H54 (cell line): ENCODE measurements around the gene MAPK8IP2.
"Not testable (repeated sequence)": the region's sequence is repeated elsewhere in the genome, so short reads cannot be mapped to it uniquely, and the experiment has no call there.

Experiments
- DNase-seq: peaks from one replicate; pipeline ENCODE4 v3.0.0; 2011; ENCODE audit warnings: low spot score, mixed read lengths; ENCODE audit not compliant: insufficient read length
- FAIRE-seq: peaks from 3 replicates; lab custom pipeline; 2011; peaks lifted over from hg19 to GRCh38; lab: Jason Lieb, UNC
- POLR2A ChIP-seq: IDR thresholded peaks from 2 replicates; pipeline ENCODE4 v1.6.1; 2011; ENCODE audit warnings: low read depth, mild to moderate bottlenecking, low read length

The MAPK8IP2 gene

GRCh38 chr22:50622723-50623327 lies 22.2 kb downstream of the MAPK8IP2 start:
- DNase-seq (no peak), FAIRE-seq (no peak)
- no peak for TF ChIP-seq POLR2A

GRCh38 chr22:50624347-50625130 lies 23.9 kb downstream of the MAPK8IP2 start:
- no peak for FAIRE-seq
- TF ChIP-seq POLR2A: no peak

DNA sequence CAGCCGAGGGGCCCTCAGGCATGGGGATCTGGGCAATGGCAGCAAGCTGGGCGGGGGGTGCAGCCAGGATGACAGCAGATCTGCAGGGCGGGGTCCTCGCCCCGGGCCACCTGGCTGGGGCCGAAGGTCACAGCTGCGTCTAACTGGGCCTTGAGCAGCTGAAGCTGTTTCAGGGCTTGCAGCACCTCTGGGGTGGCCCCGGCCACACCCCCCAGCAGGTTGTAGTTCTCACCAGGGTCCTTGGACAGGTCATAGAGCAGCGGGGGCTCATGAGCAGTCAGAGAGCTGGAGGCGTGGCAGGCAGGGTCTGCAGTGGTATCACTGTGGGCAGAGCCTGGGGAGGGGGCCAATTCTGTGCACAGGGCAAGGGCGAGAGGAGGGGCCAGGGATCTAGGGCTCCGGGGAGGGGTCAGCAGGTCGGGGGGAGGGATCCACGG lies 24.6 kb downstream of the MAPK8IP2 start:
- TF ChIP-seq POLR2A: no peak
- FAIRE-seq (no peak), DNase-seq (no peak)

More at GRCh38 chr22:50624347-50625130, 23.9 kb downstream of the MAPK8IP2 start:
- DNase-seq: no peak

GRCh38 chr22:50625568-50626313 lies 25.1 kb downstream of the MAPK8IP2 start:
- no peak for FAIRE-seq
- DNase-seq: no peak
- no peak for TF ChIP-seq POLR2A

- FAIRE-seq: no peak
- no peak for TF ChIP-seq POLR2A
Observed at GRCh38 chr22:50626314-50626849, 25.8 kb downstream of the MAPK8IP2 start.

DNA sequence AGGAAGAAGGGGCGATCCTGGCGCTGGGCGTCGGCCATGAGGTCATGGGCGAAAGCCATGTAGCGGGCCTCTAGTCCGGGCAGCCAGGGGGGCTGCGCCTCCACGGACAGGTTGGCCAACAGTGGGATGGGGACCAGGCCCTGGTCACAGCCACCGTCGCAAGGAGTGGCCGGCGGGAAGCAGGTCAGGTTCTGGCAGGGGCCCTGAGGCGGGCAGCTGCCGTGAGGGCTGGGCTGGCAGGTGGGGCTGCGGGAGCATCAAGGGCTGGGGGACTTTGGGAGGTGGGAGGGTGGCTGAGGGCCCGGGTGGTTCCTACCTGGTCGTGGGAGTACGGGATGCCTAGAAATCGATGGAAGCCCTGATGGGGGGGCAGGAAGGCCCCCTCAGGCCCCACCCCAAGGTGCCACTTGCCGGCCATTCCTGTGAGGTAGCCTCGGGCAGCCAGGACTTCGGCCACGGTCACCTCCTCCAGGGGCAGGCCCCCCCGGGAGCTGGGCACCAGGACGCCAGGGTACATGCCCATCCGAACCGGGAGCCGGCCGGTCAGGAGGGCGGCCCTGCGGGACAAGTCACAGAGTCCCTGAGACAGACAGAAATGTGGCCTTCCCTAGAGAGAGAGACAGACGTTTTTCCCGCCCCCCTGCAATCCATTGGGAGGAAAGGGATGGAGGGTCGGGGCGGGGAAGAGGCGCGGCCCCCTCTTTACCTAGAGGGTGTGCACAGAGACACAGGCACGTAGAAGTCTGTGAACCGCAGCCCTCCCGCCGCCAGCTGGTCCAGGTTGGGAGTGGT lies 26.5 kb downstream of the MAPK8IP2 start:
- FAIRE-seq: no peak
- no peak for TF ChIP-seq POLR2A

More at GRCh38 chr22:50626314-50626849, 25.8 kb downstream of the MAPK8IP2 start:
- no peak for DNase-seq

DNA sequence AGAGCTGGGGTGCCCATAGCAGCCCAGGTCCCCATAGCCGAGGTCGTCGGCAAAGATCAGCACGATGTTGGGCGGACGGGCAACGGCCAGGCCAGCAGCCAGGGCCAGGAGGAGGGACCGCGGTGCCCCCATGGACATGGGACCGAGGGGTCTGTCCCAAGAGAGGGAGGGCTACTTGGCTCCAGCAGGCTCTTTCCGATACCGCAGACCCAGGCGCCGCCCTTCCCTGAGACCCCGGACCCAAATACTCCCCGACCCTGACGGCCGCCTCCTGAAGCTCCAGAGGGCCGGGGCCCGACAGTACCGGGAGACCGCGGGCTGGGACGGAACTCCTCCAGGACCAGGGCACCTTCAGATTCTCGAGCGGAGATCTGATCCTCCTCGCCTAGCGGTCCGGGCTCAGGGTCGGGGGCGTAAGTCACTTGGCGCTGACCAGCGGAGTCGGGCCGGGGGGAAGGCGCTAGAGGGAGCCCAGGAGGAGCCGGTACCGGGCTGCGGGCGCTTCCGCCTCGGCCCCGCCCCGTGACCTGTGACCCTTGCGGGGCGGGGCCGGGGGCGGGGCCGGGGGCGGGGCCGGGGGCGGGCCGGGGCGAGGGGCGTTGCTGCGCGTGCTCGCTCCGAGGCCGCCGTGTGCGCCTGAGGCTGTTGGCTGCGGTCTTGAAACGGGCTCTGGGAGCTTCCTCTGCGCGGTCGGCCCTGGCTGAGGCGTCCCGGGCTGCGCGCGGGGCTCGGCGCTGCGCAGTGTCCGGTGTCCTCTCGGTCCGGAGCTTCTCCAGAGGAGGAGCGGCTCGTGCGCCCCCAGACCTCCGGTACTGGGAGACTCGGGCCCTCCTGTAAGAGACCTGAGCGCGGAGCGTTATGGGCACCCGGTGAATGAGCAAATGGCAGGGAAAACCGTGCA lies 27.3 kb downstream of the MAPK8IP2 start, which contains the start of gene ARSA:
Gene ARSA, minus strand, starts transcription at position 511 of the 901 bp plus-strand sequence. Its CDS starts 373 bp downstream, at position 138.
- FAIRE-seq (no peak), DNase-seq (no peak)
- peak; percentile 48 for TF ChIP-seq POLR2A

More for the DNA sequence above, 26.5 kb downstream of the MAPK8IP2 start:
- DNase-seq: no peak

DNA sequence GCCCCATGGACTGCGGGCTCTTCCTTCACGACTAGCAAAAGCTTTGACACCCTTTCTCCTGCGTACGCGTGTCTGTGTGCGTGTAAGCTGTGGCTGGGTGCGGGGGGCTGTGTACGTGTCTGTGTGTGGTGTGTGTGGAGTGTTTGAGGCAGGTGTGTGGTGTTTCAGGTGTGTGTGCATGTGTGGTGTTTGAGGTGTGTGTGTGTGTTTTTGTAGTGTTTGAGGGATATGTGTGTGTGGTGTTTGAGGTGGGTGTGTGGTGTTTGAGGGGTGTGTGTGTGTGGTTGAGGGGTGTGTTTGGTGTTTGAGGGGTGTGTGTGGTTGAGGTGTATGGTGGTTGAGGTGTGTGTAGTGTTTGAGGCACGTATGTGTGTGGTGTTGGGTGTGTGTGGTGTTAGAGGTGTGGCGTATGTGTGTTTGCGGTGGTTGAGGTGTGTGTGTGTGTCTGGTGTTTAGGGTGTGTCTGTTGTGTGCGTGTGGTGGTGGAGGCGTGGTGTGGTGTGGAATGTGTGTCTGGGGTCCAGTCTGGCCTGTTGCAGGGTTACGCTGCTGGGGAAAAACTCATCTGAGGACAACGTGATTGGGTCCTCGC lies 28.0 kb downstream of the MAPK8IP2 start:
- no peak for FAIRE-seq

GRCh38 chr22:50630376-50630775 lies 29.8 kb downstream of the MAPK8IP2 start:
- FAIRE-seq (no peak), DNase-seq (no peak)
- TF ChIP-seq POLR2A: no peak

More for the DNA sequence above, 28.0 kb downstream of the MAPK8IP2 start:
- DNase-seq: no peak
- no peak for TF ChIP-seq POLR2A

DNA sequence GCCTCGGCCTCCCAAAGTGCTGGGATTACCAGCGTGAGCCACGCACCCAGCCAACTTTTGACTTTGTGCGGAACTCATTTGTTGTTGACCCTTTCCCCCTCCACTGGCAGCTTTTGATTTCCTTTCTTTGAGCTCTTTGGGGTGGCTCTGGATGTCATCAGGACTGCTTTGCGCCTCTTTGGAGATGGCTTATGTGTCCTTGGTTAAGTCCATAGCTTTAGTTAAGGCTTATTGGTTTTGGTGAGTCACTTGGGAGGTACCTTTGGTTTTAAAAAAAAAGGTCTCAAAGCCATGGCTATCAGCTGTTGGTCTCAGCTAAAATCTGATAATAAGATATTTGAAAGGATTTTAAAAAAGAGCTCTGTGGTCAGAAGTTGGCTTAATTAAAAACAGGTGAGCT lies 32.5 kb downstream of the MAPK8IP2 start:
- DNase-seq: no peak
- FAIRE-seq: no peak
- TF ChIP-seq POLR2A: no peak

DNA sequence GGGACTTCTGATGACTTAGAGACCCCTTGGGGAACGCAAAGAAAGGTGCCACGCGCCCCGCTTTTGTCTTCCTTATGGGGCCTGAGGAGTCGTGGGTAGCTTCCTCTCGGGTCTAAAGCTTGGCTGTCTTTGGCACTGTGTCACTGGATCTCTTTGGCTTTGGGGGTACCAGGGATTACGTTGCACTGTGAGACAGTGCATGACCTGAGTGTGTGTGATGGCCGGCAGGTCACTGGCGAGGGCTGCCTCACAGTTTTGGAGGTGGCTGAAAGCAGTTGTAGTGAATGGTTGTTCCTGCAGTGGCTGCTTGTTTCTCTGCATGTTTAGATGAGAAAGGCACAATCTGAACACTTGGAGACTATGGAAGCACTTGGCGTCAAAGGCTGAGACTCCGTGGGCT lies 33.2 kb downstream of the MAPK8IP2 start:
- no peak for TF ChIP-seq POLR2A
- DNase-seq (no peak), FAIRE-seq (no peak)

GRCh38 chr22:50635591-50635990 lies 35.0 kb downstream of the MAPK8IP2 start:
- no peak for TF ChIP-seq POLR2A
- FAIRE-seq (no peak), DNase-seq (no peak)

GRCh38 chr22:50640296-50640695 lies 39.7 kb downstream of the MAPK8IP2 start:
- DNase-seq, FAIRE-seq: not testable (repeated sequence)
